ENCODE results near the gene PACRG. TPM values are rescaled to one million over a fixed set of nuclear protein-coding genes. Genes with fewer than 3 reads are reported as not detected.

The PACRG gene
- total RNA-seq, 1 experiment from 2014 or later, result 0.44 TPM

- H3K4me3 Mint-ChIP-seq, result no peak overlapping the region
- ATAC-seq (no peak), DNase-seq (ENCODE audit: low spot score) (no peak)
- H3K27me3 Mint-ChIP-seq (ENCODE audit: low read depth), result no peaks in the 10 kb centered on the region; the same call in 1 of the 2 replicates
- no peak overlapping the region for H3K27ac Mint-ChIP-seq
- H3K4me1 Mint-ChIP-seq, result peaks cover 31% of the 10 kb centered on the region
- no peaks in the 10 kb centered on the region for H3K9me3 Mint-ChIP-seq
- CTCF ChIA-PET, result no interaction called here
- no peaks in the 10 kb centered on the region for H3K36me3 Mint-ChIP-seq
- TF ChIP-seq ATF2 (CRISPR knock-in tag; IDR thresholded peaks at IDR 0.05; ENCODE audit: borderline replicate concordance, low read depth), result no peak
- no peak for TF ChIP-seq ZNF423 (CRISPR knock-in tag; IDR thresholded peaks at IDR 0.05)
- no peak for TF ChIP-seq ZNF671 (CRISPR knock-in tag; IDR thresholded peaks at IDR 0.05)
- TF ChIP-seq ZBTB21 (CRISPR knock-in tag; IDR thresholded peaks at IDR 0.05; ENCODE audit: borderline replicate concordance), result no peak
- no peak for TF ChIP-seq ZSCAN18 (CRISPR knock-in tag; IDR thresholded peaks at IDR 0.05)
- TF ChIP-seq RELA (CRISPR knock-in tag; IDR thresholded peaks at IDR 0.05; ENCODE audit: borderline replicate concordance), result no peak
- no peak for TF ChIP-seq E2F5 (CRISPR knock-in tag; IDR thresholded peaks at IDR 0.05)
- no peak for TF ChIP-seq JUN (CRISPR knock-in tag; IDR thresholded peaks at IDR 0.05)
- no peak for TF ChIP-seq E2F4 (CRISPR knock-in tag; IDR thresholded peaks at IDR 0.05; ENCODE audit: borderline replicate concordance, low read depth)
- no peak for TF ChIP-seq ARID4B (CRISPR knock-in tag; IDR thresholded peaks at IDR 0.05; ENCODE audit: borderline replicate concordance)
- POLR2A ChIA-PET, result interaction anchor here (0.6 kb wide), 2 partner anchors 149 to 829 kb away, joined by 3 to 4 read pairs; no protein-coding TSS in a partner anchor
Measured at GRCh38 chr6:163352011-163352685, 624.4 kb downstream of the PACRG start.

GRCh38 chr6:163352966-163353365 lies 625.2 kb downstream of the PACRG start:
- no peak overlapping the region for H3K4me3 Mint-ChIP-seq
- no peaks in the 10 kb centered on the region for H3K36me3 Mint-ChIP-seq
- no peaks in the 10 kb centered on the region; the same call in 1 of the 2 replicates for H3K27me3 Mint-ChIP-seq (ENCODE audit: low read depth)
- DNase-seq (ENCODE audit: low spot score), result no peak
- POLR2A ChIA-PET, result interaction anchor here (0.6 kb wide), 1 partner anchor 148 kb away, joined by 3 read pairs; no protein-coding TSS in a partner anchor
- ATAC-seq, result no peak
- no peak overlapping the region for H3K27ac Mint-ChIP-seq
- H3K4me1 Mint-ChIP-seq, result peaks cover 31% of the 10 kb centered on the region
- TF ChIP-seq OVOL2 (CRISPR knock-in tag; IDR thresholded peaks at IDR 0.05; ENCODE audit: borderline replicate concordance), result no peak
- TF ChIP-seq E2F1 (CRISPR knock-in tag; IDR thresholded peaks at IDR 0.05), result no peak
- no peak for TF ChIP-seq ZNF532 (CRISPR knock-in tag; IDR thresholded peaks at IDR 0.05; ENCODE audit: borderline replicate concordance)
- no peak for TF ChIP-seq ZNF512 (CRISPR knock-in tag; IDR thresholded peaks at IDR 0.05; ENCODE audit: borderline replicate concordance)
- TF ChIP-seq IRF2 (CRISPR knock-in tag; IDR thresholded peaks at IDR 0.05; ENCODE audit: borderline replicate concordance, low read depth), result no peak
- no peak for TF ChIP-seq CREB1 (CRISPR knock-in tag; IDR thresholded peaks at IDR 0.05)
- H3K9me3 Mint-ChIP-seq, result no peaks in the 10 kb centered on the region
- CTCF ChIA-PET, result no interaction called here
